Glomerular visceral epithelial cell (primary cell): Measurements from ENCODE around the gene PLEKHA4.
A peak's percentile ranks its signal among the peaks of the same experiment; 100 is the strongest.
"Not testable (repeated sequence)": the region's sequence is repeated elsewhere in the genome, so short reads cannot be mapped to it uniquely, and the experiment has no call there.

Source experiments
- DNase-seq: peaks from one replicate; pipeline ENCODE4 v3.0.0-alpha.2; 2016; ENCODE audit errors: extremely low spot score

PLEKHA4 gene, protein sequence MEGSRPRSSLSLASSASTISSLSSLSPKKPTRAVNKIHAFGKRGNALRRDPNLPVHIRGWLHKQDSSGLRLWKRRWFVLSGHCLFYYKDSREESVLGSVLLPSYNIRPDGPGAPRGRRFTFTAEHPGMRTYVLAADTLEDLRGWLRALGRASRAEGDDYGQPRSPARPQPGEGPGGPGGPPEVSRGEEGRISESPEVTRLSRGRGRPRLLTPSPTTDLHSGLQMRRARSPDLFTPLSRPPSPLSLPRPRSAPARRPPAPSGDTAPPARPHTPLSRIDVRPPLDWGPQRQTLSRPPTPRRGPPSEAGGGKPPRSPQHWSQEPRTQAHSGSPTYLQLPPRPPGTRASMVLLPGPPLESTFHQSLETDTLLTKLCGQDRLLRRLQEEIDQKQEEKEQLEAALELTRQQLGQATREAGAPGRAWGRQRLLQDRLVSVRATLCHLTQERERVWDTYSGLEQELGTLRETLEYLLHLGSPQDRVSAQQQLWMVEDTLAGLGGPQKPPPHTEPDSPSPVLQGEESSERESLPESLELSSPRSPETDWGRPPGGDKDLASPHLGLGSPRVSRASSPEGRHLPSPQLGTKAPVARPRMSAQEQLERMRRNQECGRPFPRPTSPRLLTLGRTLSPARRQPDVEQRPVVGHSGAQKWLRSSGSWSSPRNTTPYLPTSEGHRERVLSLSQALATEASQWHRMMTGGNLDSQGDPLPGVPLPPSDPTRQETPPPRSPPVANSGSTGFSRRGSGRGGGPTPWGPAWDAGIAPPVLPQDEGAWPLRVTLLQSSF

DNA sequence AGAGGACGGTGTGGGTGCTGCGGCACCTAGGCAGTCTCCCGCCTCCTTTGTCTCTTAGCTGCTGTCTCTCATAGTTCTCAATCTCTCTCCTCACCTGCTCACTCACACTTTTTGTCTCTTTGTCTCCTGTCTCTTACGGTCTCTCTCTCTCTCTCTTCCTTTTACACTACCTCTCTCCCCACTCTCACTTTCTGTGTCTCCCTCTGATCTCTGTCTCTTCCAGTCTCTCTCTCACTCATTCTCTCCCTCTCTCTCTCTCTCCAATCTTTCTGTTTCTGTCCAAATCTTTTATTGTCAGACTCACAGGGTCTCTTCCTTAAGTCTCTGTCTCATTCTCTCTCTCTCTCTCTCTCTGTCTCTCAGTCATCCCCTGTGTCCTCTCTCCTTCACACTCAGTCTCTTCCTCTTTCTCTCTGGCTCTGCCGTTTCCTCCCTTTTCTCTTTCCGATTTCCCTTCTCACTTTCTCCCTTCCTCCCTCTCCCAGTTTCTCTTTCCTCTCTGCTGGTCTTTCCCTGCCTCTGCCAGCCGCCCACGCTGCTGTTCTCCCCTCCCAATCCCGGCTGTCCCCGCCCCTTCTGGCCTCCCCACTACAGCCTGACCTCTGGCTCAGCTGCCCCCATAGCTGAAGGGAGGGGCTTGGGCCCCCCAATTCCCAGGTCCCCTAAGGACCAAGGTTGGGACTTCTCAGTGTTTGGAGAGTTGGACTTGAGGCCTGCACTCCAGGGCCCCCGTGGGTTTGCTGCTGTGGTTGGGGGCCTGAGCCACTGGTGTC, at the start of gene PLEKHA4:
TSS of gene PLEKHA4 (minus strand) at position 504 of the 773 bp plus-strand sequence. CDS start 997 bp downstream, outside the sequence.
- peak; percentile 53 for DNase-seq

DNA sequence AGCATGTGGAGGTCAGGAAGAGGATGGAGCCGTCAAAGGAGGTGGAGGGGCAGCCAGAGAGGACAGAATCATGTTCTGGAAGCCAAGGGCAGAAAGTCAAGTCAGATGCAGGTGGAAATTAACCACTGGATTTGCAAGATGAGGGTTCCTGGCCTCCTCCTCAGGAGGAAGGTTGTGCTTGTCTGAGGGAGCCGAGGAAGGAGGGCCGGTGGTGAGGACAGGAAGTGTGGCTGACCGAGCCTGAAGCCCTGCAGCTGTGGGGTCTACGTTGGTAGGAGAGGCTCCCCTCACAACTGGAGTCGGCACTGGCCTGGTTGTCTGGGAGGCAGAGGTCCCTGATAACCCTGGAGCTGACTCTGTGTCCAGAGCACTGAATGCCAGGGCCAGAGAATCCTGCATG, 49.7 kb upstream of the PLEKHA4 start:
- DNase-seq, result no peak

DNA sequence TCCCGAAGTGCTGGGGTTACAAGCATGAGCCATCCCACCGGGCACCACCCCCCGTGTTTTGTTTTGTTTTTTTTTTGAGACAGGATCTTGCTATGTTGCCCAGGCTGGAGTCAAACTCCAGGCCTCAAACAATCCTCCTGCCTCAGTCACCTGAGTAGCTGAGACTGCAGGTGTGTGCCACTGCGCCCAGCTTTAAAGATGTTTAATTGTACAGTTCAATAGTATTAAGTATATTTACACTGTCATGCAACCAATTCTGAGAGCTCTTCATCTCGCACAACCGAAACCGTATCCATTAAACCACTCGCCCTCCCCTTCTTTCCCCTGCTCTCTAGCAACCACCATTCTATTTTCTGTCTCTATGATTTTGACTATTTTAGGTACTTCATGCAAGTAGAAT, 47.3 kb upstream of the PLEKHA4 start:
- DNase-seq, result no peak

DNA sequence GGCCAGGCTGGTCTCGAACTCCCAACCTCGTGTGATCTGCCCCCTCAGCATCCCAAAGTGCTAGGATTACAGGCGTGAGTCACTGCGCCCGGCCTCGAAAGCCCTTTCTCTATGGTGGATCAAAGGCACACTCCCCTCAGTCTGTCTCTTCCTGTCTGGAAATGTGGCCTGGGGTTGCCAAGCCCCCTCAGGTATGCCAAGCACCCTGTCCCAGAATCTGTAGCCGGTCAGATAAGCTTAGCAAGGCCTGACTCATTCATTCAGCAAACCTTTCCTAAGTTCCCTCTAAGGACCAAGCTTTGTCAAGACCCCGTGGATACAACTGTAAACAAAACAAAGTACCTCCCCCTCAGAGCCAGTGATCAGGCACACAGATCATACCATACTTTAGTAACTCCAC, 45.8 kb upstream of the PLEKHA4 start:
- no peak for DNase-seq

GRCh38 chr19:48913114-48913889, 44.9 kb upstream of the PLEKHA4 start:
- peak; percentile 15 for DNase-seq

DNA sequence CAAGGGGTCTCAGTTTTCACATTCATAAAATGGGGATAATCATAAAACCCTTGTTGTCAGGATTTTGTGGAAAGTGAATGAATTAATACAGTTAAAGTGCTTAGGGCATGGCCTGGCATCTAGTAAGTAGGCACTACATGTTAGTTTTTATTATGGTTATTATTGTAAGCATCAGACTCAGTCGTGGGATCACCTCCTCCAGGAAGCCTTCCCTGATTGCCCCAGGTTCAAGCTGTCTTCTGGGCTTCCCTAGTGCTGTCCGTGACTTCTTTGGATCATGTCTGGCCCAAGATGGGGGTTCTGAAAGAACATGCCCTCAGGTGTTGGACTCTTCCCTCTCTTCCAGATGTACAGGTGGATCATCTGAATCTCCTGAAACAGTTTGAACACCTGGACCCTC, 42.4 kb upstream of the PLEKHA4 start:
- no peak for DNase-seq

GRCh38 chr19:48909424-48910077, 41.1 kb upstream of the PLEKHA4 start:
- not testable (repeated sequence) for DNase-seq

DNA sequence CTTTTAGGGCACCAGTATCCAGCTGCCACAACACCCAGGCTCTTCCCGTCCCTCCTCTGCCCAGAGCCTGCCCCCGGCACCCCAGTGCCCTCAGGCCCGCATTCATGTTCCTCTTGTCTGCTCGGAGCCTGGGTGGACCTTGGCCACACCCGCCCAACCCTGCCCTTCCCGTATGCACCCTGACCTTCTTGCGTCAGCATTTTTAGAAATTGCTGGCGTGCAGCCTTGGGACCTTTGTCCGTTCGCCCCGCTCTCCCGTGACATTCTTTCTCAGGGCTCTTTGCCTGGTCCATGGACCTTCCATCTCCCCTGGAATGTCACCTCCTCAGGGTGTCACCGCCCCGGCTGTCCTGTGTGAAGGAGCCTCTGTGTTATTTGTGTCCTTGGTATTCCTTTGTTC, 39.3 kb upstream of the PLEKHA4 start:
- no peak for DNase-seq

GRCh38 chr19:48906324-48906723, 37.9 kb upstream of the PLEKHA4 start:
- DNase-seq, result no peak

DNA sequence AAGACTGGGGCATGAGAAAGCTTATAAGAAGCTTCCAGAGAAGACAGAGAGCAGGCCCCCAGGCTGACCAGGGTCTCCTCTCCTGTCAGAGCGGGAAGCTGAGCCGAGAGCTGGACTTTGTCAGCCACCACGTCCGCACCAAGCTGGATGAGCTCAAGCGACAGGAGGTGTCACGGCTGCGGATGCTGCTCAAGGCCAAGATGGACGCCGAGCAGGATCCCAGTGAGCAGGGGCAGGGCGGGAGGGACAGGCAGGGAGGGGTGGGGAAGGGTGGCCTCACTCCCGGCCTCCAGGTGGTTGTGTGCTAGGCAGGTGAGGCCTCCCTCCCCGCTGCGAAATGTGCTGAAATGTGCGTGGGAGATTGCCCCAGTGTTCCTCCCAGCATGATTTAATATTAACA, 37.2 kb upstream of the PLEKHA4 start:
- DNase-seq, result no peak

DNA sequence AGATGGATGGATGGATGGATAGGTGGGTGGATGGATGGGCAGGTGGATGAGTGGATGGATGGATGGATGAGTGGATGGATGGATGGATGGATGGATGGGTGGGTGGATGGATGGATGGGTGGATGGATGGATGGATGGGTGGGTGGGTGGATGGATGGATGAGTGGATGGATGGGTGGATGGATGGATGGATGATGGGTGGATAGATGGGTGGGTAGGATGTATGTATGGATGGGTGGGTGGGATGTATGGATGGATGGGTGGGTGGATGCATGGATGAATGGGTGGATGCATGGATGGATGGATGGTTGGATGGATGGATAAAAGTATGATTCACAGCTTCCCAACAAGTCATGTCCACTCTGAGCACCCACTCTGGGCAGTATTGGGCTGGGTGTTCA, 35.4 kb upstream of the PLEKHA4 start:
- DNase-seq, result not testable (repeated sequence)

GRCh38 chr19:48902291-48902690, 33.9 kb upstream of the PLEKHA4 start:
- not testable (repeated sequence) for DNase-seq

DNA sequence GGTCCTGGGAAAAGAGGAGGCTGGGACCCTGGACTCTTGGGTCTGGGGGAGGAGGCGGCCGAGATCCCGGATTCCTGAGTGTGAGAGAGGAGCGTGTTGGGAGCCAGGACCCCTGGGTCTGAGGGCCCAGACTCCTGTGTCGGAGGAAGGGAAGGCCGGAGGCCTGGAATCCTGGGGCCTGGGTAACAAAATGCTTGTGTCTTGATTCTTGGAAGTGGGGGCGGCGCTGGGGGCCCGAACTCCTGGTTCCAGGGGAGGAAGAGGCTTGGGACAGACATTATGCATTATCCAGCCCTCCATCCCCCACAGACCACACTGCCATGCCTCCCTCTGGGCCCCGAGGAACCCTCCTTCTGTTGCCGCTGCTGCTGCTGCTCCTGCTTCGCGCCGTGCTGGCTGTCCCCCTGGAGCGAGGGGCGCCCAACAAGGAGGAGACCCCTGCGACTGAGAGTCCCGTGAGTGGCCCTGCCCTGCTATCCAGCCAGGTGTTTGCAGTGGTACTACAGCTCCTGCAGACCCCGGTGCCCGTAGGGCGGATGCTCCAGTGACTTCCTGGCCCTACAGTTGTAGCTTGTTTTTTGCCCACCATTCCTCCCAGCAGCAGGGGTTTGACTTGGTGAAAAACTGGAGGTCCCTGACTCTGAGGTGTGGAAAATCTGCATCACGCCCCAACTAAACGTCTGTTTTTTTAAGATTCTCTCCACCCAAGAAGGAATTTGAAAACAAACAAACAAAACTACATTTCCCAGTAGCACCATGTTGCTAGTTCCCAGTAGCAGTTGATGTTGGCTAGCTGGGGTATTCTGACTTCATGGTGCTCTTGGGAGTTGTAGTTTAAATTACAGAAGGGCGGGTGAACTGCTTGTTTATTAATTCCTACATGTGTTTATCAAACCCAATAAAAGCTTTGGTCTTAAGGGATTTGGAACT, 32.3 kb upstream of the PLEKHA4 start:
- DNase-seq, result peak; percentile 20

DNA sequence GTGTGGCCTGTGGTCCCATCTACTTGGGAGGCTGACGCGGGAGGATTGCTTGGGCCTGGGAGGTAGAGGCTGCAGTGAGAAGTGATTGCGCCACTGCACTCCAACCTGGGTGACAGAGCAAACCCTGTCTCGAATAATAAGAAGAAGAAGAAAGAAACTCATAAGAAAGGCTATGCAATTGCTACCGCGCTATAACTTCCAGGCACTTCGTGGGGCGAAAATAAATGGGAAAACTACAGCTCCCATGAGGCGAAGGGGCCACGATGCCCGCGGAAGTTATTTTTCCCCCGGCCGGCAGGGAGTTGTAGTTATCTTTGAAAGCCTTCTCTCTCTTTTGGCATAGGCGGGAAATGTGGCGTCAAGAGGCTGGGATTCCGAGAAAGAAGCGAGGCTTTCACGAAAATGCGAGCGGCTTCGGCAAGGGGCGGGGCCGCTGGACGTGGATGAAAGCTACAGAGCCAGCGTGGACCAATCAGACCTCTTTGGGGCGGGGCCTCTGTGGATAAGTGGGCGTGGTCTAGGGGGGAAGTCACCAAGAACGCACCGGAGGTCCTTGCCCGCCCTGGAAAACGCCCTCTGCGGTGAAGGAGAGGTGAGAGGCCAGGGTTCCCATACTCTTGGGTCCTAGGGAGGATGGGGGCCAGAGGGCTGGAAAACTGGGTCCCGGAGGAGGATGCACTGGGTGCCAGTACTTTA, 31.5 kb upstream of the PLEKHA4 start, which contains the start of gene NUCB1:
TSS of gene NUCB1 (plus strand) at position 532 of the 696 bp plus-strand sequence. CDS start 485 bp downstream, outside the sequence.
- peak; percentile 99 for DNase-seq

DNA sequence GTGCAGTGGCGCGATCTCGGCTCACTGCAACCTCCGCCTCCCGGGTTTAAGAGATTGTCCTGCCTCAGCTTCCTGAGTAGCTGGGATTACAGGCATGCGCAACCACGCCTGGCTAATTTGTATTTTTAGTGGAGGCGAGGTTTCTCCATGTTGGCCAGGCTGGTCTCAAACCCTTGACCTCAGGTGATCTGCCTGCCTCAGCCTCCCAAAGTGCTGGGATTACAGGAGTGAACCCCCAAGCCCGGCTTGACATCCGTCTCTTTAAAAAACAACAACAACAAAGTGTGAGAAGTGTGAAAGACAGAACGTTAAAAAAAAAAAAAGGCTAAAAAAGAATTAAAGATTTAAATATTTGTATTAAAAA, 31.0 kb upstream of the PLEKHA4 start:
- not testable (repeated sequence) for DNase-seq

DNA sequence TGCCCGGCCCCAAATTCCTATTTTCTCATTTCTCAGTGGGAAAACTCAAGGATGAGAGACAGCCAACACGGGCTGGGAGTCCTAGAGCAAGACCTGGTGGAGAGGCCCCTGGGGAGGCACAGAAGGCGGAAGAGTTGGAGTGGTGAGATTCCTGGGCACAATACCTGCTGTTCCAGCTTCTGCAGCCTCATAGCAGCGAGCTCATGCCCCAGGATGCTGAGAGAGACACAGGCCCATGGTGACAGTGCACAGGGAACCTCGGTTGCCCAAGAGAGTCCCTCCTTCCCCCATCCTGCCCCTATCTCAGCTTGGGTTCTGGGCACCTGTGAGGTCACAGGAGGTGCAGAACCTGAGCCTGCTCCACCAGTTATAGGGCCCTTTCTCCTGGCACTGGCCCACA, 28.8 kb upstream of the PLEKHA4 start:
- DNase-seq, result no peak

DNA sequence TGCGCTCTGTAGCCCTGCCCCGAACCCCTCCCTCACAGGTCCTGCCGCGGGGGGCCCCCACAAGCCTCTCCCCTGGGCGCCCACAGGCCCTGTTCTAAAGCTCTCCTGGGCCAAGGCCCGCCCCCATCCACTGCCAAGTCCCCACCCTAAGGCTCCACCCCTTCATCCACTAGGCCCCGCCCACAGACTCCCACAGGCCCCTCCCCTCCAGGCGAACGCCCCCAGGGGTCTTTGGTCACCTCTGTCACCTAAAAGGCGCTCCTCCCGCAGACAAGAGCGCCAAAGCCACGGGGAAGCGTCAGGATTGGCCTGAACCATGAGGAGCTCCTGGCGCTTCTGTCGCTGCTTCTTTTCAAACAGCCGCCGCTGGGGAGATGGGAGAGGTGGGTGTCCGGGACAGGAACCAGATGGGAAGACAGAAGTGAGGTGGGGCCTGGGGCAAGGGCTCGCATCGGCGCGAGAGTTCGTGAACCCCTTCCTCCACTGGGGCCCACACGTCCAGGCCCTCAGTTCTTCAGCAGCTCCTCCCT, 27.8 kb upstream of the PLEKHA4 start:
- no peak for DNase-seq

- DNase-seq, result no peak
Observed at GRCh38 chr19:48895226-48895625, 26.8 kb upstream of the PLEKHA4 start.

- no peak for DNase-seq
Observed at GRCh38 chr19:48890551-48890950, 22.1 kb upstream of the PLEKHA4 start.
